GM12873 (cell line): Measurements from ENCODE around the gene SLC22A16.

Source experiments
- CTCF ChIP-seq: IDR thresholded peaks from 2 replicates; pipeline ENCODE4 v1.5.1; 2012; ENCODE audit warnings: low read depth, mild to moderate bottlenecking, moderate library complexity, low read length, control low read depth; ENCODE audit not compliant: insufficient read depth; ENCODE audit errors: missing control alignments

SLC22A16 gene

GRCh38 chr6:110495949-110496348 lies 19.5 kb upstream of the SLC22A16 start:
- TF ChIP-seq CTCF = no peak

- TF ChIP-seq CTCF = no peak
Observed at GRCh38 chr6:110493253-110493800, 16.9 kb upstream of the SLC22A16 start.

- TF ChIP-seq CTCF = no peak
Observed at GRCh38 chr6:110492584-110492983, 16.2 kb upstream of the SLC22A16 start.

GRCh38 chr6:110491644-110492317 lies 15.4 kb upstream of the SLC22A16 start:
- TF ChIP-seq CTCF = no peak

GRCh38 chr6:110491299-110491643 lies 14.9 kb upstream of the SLC22A16 start:
- TF ChIP-seq CTCF = no peak

- no peak for TF ChIP-seq CTCF
Observed at GRCh38 chr6:110490110-110490509, 13.7 kb upstream of the SLC22A16 start.

- no peak for TF ChIP-seq CTCF
Observed at GRCh38 chr6:110488606-110489190, 12.3 kb upstream of the SLC22A16 start.
